Loucy (cell line): ENCODE measurements around the gene FGL2.
"Not testable (repeated sequence)": the region's sequence is repeated elsewhere in the genome, so short reads cannot be mapped to it uniquely, and the experiment has no call there.

Experiments
- CTCF ChIP-seq: fragments of 200-600 bp; sonication (generic); conservative IDR thresholded peaks from 2 replicates; pipeline ENCODE4 v1.5.1; 2014; ENCODE audit warnings: mild to moderate bottlenecking, antibody characterized with exemption, low read length
- EZH2phosphoT487 ChIP-seq: fragments of 200-600 bp; IDR thresholded peaks from 2 replicates; pipeline ENCODE4 v1.6.1; 2018; ENCODE audit warnings: antibody characterized with exemption, mild to moderate bottlenecking, moderate library complexity, borderline replicate concordance

GRCh38 chr7:77178024-77178423 lies 21.6 kb downstream of the FGL2 start:
- TF ChIP-seq CTCF, EZH2phosphoT487: not testable (repeated sequence)
